Right atrium auricular region (tissue), 2 donors: ENCODE data around the gene KHDC1. TPM values are rescaled to one million over a fixed set of nuclear protein-coding genes. Genes with fewer than 3 reads are reported as not detected.
"Not testable (repeated sequence)": the region's sequence is repeated elsewhere in the genome, so short reads cannot be mapped to it uniquely, and the experiment has no call there.

ENCODE experiments used
- DNase-seq: peaks from one replicate; pipeline ENCODE4 v3.0.0-alpha.2; 2019; ENCODE audit warnings: low spot score
- H3K27ac ChIP-seq, 2 donors: fragments of 200-600 bp; sonication (generic); 1 replicate in 1 of 2; 2 replicates in 1 of 2; pipeline ENCODE4 v1.5.1; 2016 to 2019
- H3K27me3 ChIP-seq, 2 donors: fragments of 200-600 bp; sonication (generic); one replicate each; pipeline versions ENCODE4 v1.5.1 to v1.6.0; 2017 to 2019
- H3K36me3 ChIP-seq: fragments of 200-600 bp; sonication (generic); one replicate; pipeline ENCODE4 v1.5.1; 2016
- H3K4me1 ChIP-seq, 2 donors: fragments of 200-600 bp; sonication (generic); one replicate each; pipeline versions ENCODE4 v1.5.1 to v1.6.0; 2017 to 2019
- H3K4me3 ChIP-seq, 2 donors: fragments of 200-600 bp; sonication (generic); 1 replicate in 1 of 2; 2 replicates in 1 of 2; pipeline ENCODE4 v1.5.1; 2017 to 2019; ENCODE audit warnings: mild to moderate bottlenecking in 1 of 2, moderate library complexity in 1 of 2
- H3K9me3 ChIP-seq, 2 donors: fragments of 200-600 bp; sonication (generic); one replicate each; pipeline ENCODE4 v1.5.1; 2019
- total RNA-seq, 2 donors: library from RNA; depleted of rRNA; stranded (reverse); fragments of >200 nt; gene quantifications; one replicate each; pipeline ENCODE4 v1.1.0, GENCODE V29; 2016
- TF ChIP-seq, protein P1 (sequence below), 2 donors: fragments of 200-600 bp; sonication (generic); IDR thresholded peaks; one replicate each; pipeline ENCODE4 v1.5.1; 2019; ENCODE audit warnings: antibody characterized with exemption in 2 of 2

Gene KHDC1
- total RNA-seq, 2 donors from 2014 or later = 1.8 to 4.8 TPM

- H3K27ac ChIP-seq = no peak overlapping the region
- H3K4me3 ChIP-seq = no peak overlapping the region
- no peaks in the 10 kb centered on the region for H3K36me3 ChIP-seq
- TF ChIP-seq, protein P1, sequence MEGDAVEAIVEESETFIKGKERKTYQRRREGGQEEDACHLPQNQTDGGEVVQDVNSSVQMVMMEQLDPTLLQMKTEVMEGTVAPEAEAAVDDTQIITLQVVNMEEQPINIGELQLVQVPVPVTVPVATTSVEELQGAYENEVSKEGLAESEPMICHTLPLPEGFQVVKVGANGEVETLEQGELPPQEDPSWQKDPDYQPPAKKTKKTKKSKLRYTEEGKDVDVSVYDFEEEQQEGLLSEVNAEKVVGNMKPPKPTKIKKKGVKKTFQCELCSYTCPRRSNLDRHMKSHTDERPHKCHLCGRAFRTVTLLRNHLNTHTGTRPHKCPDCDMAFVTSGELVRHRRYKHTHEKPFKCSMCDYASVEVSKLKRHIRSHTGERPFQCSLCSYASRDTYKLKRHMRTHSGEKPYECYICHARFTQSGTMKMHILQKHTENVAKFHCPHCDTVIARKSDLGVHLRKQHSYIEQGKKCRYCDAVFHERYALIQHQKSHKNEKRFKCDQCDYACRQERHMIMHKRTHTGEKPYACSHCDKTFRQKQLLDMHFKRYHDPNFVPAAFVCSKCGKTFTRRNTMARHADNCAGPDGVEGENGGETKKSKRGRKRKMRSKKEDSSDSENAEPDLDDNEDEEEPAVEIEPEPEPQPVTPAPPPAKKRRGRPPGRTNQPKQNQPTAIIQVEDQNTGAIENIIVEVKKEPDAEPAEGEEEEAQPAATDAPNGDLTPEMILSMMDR (IDR thresholded peaks at IDR 0.05) = no peak
- H3K27me3 ChIP-seq = no peaks in the 10 kb centered on the region
- DNase-seq = no peak
- H3K9me3 ChIP-seq = no peaks in the 10 kb centered on the region
- H3K4me1 ChIP-seq = no peaks in the 10 kb centered on the region
Observed at GRCh38 chr6:73204252-73204651, 58.7 kb downstream of the KHDC1 start.

DNA sequence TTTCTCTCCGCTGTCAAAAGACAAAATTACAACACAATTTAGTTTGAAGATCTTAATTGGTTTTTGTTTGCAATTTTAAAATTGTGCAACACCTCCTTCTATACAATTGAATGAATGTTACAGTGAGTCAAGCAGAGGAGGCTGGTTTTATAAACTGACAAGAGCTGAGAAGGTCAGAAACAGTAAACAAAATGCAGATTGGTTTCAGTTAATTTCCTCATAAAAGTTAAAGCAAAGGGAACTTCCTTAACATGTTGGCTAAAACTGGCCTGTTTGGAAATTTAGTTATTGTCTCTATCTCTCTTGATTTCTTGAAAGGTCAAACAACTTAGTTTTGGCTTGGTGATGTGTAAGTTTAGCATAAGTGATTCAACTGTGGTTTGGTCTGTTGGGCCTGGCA is 59.9 kb downstream of the KHDC1 start:
- Histone ChIP-seq H3K27ac (no peak overlapping the region), H3K36me3 (no peaks in the 10 kb centered on the region), H3K4me3 (no peak overlapping the region), H3K9me3 (no peaks in the 10 kb centered on the region), H3K27me3 (no peaks in the 10 kb centered on the region), H3K4me1 (no peaks in the 10 kb centered on the region)
- TF ChIP-seq, protein P1 (IDR thresholded peaks at IDR 0.05) = no peak
- no peak for DNase-seq

- Histone ChIP-seq H3K4me1 (no peaks in the 10 kb centered on the region), H3K36me3 (no peaks in the 10 kb centered on the region), H3K4me3 (no peak overlapping the region), H3K9me3 (no peaks in the 10 kb centered on the region), H3K27ac (no peak overlapping the region), H3K27me3 (no peaks in the 10 kb centered on the region)
- TF ChIP-seq, protein P1 (IDR thresholded peaks at IDR 0.05) = no peak
- no peak for DNase-seq
Observed at GRCh38 chr6:73200735-73201134, 62.3 kb downstream of the KHDC1 start.

DNA sequence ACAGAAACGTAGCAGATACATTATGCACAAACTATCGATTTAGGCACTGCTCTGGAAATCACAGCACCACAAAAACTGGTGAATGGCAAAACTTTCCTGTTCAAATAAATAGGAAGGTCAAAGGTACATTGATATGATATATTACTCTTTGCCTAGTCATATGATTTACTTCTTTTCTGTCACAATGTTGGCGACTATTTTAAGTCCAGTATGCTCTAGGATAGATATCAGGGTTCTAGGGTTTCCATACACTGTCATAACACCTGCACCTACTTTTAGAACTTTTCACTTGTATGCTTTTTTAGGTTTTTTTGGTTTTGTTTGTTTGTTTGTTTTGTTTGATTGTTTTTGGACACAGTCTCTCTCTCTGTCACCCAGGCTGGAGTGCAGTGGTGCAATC is 62.7 kb downstream of the KHDC1 start:
- Histone ChIP-seq H3K4me1 (no peaks in the 10 kb centered on the region), H3K4me3 (no peak overlapping the region), H3K27me3 (no peaks in the 10 kb centered on the region), H3K27ac (no peak overlapping the region), H3K36me3 (no peaks in the 10 kb centered on the region), H3K9me3 (no peaks in the 10 kb centered on the region)
- TF ChIP-seq, protein P1 (IDR thresholded peaks at IDR 0.05) = no peak
- DNase-seq = no peak

DNA sequence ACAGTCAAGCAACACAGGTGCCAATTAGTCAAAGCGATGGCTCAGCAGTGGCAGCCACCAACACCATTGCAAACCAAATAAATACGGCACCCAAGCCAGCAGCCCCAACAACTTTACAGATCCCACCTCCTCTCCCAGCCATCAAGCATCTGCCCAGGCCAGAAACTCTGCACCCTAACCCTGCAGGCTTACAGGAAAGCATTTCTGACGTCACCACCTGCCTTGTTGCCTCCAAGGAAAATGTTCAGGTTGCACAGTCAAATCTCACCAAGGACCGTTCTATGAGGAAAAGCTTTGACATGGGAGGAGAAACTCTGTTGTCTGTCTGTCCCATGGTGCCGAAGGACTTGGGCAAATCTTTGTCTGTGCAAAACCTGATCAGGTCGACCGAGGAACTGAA is 68.3 kb downstream of the KHDC1 start:
- H3K27me3 ChIP-seq = no peaks in the 10 kb centered on the region
- no peak overlapping the region for H3K4me3 ChIP-seq
- H3K4me1 ChIP-seq = no peaks in the 10 kb centered on the region
- H3K36me3 ChIP-seq = no peaks in the 10 kb centered on the region
- no peak overlapping the region for H3K27ac ChIP-seq
- no peaks in the 10 kb centered on the region for H3K9me3 ChIP-seq
- no peak for DNase-seq
- TF ChIP-seq, protein P1 (IDR thresholded peaks at IDR 0.05) = no peak

GRCh38 chr6:73193302-73193701 is 69.7 kb downstream of the KHDC1 start:
- H3K9me3 ChIP-seq, H3K4me3 ChIP-seq, H3K4me1 ChIP-seq, H3K27ac ChIP-seq, H3K36me3 ChIP-seq, DNase-seq, H3K27me3 ChIP-seq: not testable (repeated sequence)

Other genes starting within 250 kb of the KHDC1 start
- gene KHDC1L, start 37.7 kb downstream of the KHDC1 start, total RNA-seq = not detected
- not detected for gene DPPA5, start 91.1 kb upstream of the KHDC1 start, total RNA-seq
- not detected for gene KHDC3L, start 99.5 kb upstream of the KHDC1 start, total RNA-seq
- not detected for gene OOEP, start 106.7 kb upstream of the KHDC1 start, total RNA-seq
- under 1 TPM; 0.51 to 0.85 TPM for gene DDX43, start 131.6 kb upstream of the KHDC1 start, total RNA-seq
- gene CGAS, start 189.1 kb upstream of the KHDC1 start, total RNA-seq = 1 to 10 TPM; 1.4 to 1.7 TPM
- gene MTO1, start 198.5 kb upstream of the KHDC1 start, total RNA-seq = 10 to 100 TPM; 16.1 to 22.6 TPM